Measurements from ENCODE around the gene CTDNEP1.

DNA sequence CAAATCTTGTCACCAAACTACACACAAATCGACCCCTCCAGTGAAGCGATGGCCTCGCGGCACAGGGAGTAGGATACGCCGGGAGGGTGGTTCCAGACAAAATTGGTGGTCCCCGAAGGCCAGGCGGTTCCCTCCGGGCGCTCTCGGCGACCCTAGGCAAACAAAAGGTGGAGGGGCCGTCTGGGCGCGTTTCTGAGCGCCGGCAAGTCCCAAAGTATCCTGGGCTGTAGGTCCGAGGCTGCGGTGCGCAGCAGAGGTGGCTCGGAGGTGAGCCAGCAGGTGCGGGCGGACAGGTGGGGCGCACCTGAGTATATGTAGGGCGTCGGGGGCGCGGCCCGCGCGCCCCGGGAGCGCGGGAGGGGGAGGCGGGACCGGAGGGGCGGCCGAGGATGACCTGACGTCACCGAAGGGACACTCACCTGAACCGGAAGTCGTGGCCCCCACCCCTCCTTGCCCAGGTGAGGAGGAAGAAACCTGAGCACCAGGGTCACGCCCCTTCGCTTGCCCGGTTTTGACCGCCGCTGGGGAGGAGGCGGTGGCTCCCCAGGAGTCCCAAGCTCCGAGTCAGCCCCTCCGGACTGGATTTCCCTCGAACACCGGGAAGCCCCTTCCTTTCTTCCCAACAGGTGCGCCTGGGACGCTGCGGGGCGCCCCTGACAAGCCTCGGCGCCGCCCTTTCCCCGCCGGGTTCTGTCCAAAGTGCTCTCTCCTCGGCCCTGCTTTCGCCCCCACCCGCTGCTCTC is 10.8 kb upstream of the CTDNEP1 start, which contains the start of gene CLDN7:
- TF ChIP-seq, protein P1, sequence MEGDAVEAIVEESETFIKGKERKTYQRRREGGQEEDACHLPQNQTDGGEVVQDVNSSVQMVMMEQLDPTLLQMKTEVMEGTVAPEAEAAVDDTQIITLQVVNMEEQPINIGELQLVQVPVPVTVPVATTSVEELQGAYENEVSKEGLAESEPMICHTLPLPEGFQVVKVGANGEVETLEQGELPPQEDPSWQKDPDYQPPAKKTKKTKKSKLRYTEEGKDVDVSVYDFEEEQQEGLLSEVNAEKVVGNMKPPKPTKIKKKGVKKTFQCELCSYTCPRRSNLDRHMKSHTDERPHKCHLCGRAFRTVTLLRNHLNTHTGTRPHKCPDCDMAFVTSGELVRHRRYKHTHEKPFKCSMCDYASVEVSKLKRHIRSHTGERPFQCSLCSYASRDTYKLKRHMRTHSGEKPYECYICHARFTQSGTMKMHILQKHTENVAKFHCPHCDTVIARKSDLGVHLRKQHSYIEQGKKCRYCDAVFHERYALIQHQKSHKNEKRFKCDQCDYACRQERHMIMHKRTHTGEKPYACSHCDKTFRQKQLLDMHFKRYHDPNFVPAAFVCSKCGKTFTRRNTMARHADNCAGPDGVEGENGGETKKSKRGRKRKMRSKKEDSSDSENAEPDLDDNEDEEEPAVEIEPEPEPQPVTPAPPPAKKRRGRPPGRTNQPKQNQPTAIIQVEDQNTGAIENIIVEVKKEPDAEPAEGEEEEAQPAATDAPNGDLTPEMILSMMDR (IDR thresholded peaks at IDR 0.05): no peak
- no peak for TF ChIP-seq SIN3A (IDR thresholded peaks at IDR 0.05; ENCODE audit: borderline replicate concordance, insufficient read depth, low read depth, low read length)
- TF ChIP-seq, protein P2, sequence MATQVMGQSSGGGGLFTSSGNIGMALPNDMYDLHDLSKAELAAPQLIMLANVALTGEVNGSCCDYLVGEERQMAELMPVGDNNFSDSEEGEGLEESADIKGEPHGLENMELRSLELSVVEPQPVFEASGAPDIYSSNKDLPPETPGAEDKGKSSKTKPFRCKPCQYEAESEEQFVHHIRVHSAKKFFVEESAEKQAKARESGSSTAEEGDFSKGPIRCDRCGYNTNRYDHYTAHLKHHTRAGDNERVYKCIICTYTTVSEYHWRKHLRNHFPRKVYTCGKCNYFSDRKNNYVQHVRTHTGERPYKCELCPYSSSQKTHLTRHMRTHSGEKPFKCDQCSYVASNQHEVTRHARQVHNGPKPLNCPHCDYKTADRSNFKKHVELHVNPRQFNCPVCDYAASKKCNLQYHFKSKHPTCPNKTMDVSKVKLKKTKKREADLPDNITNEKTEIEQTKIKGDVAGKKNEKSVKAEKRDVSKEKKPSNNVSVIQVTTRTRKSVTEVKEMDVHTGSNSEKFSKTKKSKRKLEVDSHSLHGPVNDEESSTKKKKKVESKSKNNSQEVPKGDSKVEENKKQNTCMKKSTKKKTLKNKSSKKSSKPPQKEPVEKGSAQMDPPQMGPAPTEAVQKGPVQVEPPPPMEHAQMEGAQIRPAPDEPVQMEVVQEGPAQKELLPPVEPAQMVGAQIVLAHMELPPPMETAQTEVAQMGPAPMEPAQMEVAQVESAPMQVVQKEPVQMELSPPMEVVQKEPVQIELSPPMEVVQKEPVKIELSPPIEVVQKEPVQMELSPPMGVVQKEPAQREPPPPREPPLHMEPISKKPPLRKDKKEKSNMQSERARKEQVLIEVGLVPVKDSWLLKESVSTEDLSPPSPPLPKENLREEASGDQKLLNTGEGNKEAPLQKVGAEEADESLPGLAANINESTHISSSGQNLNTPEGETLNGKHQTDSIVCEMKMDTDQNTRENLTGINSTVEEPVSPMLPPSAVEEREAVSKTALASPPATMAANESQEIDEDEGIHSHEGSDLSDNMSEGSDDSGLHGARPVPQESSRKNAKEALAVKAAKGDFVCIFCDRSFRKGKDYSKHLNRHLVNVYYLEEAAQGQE (IDR thresholded peaks at IDR 0.05; ENCODE audit: insufficient read depth in 1 of 2, low read depth in 2 of 2, low read length in 1 of 2): no peak
- no peak for TF ChIP-seq POLR2AphosphoS5 (IDR thresholded peaks at IDR 0.05; ENCODE audit: low read depth, low read length)
